Upper lobe of left lung (tissue), 6 donors: Measurements from ENCODE around the gene PSAT1. TPM values are rescaled to one million over a fixed set of nuclear protein-coding genes. Genes with fewer than 3 reads are reported as not detected.

ENCODE experiments used
- ATAC-seq, 2 donors: fragments of 200-7000 bp; cut with Tn5 transposase; one replicate each; pipeline ENCODE4 v1.9.1; 2022; ENCODE audit warnings: mild to moderate bottlenecking in 2 of 2, moderate library complexity in 2 of 2; ENCODE audit not compliant: low FRiP score in 2 of 2
- DNase-seq, 2 donors: peaks; one replicate each; pipeline ENCODE4 v3.0.0-alpha.2; 2019 to 2020
- H3K27ac ChIP-seq, 4 donors: fragments of 200-600 bp; sonication (generic); one replicate each; pipeline ENCODE4 v1.5.1; 2016 to 2019
- H3K27me3 ChIP-seq, 4 donors: fragments of 200-600 bp; sonication (generic); one replicate each; pipeline ENCODE4 v1.5.1; 2017 to 2019
- H3K36me3 ChIP-seq, 4 donors: fragments of 200-600 bp; sonication (generic); one replicate each; pipeline ENCODE4 v1.5.1; 2016 to 2019
- H3K4me1 ChIP-seq, 4 donors: fragments of 200-600 bp; sonication (generic); one replicate each; pipeline ENCODE4 v1.5.1; 2018 to 2019
- H3K4me3 ChIP-seq, 4 donors: fragments of 200-600 bp; sonication (generic); one replicate each; pipeline ENCODE4 v1.5.1; 2017 to 2019; ENCODE audit warnings: mild to moderate bottlenecking in 2 of 4, moderate library complexity in 1 of 4
- H3K9me3 ChIP-seq, 4 donors: fragments of 200-600 bp; sonication (generic); one replicate each; pipeline ENCODE4 v1.5.1; 2018 to 2019
- EP300 ChIP-seq, 4 donors: sonication (generic); formaldehyde crosslinking; IDR thresholded peaks; one replicate each; pipeline ENCODE4 v1.5.1; 2017; ENCODE audit warnings: antibody characterized with exemption in 4 of 4, control low read depth in 2 of 4
- POLR2A ChIP-seq, 4 donors: fragments of 450-650 bp; IDR thresholded peaks; one replicate each; pipeline ENCODE4 v1.5.1; 2016 to 2017; ENCODE audit warnings: antibody characterized with exemption in 4 of 4, mild to moderate bottlenecking in 2 of 4
- POLR2AphosphoS5 ChIP-seq, 2 donors: sonication (generic); formaldehyde crosslinking; IDR thresholded peaks; one replicate each; pipeline ENCODE4 v1.5.1; 2017; ENCODE audit warnings: antibody characterized with exemption in 2 of 2
- WGBS, 2 donors: methylation state at CpG; one replicate each; pipeline ENCODE4 v1.1.5; 2017 to 2018; 5-methylcytosine and 5-hydroxymethylcytosine counted together
- total RNA-seq, 6 donors: library from RNA; depleted of rRNA in 4 of 6; stranded (reverse); fragments of >200 nt in 4 of 6; gene quantifications; one replicate each; pipeline versions ENCODE4 v1.1.0 to v1.2.1, GENCODE V29; 2016 to 2021
- TF ChIP-seq, protein P1 (sequence below), 6 experiments: fragments of 450-650 bp in 4 of 6; fragments of 200-600 bp in 2 of 6; sonication (generic) in 2 of 6; IDR thresholded peaks; one replicate each; pipeline ENCODE4 v1.5.1; 2016 to 2019; ENCODE audit warnings: antibody characterized with exemption in 6 of 6
- donor health status: DM: no; HTN: no; CAD: no; lungs with moderate emphysema.
- donor health status: DM: no; HTN: yes; CAD: no; lungs with severe emphysema.

PSAT1 gene
- total RNA-seq, 6 donors from 2014 or later: 1.8 to 14.6 (median 6.4) TPM; not detected in 1

DNA sequence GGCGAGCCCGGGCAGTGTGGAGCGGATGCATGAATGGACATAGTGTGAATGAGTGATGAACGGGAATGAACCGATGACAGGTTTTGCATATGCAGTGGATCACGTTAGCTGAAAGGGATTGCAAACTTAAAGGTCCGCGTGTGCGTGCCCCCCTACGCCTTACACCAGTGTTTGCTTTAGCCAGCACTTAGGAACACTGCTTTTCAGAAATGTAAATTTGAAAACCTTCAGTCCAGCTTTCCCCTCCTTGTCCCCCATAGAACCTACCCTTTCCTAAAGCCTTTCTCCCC lies 692 bp downstream of the PSAT1 start:
- ATAC-seq: no peak
- peaks cover 22 to 30% (median 28%) of the 10 kb centered on the region in 4 donors for H3K4me1 ChIP-seq
- DNase-seq: no peak
- peak overlapping the region; percentile 30 to 62 (median 51) for H3K4me3 ChIP-seq
- no peaks in the 10 kb centered on the region for H3K9me3 ChIP-seq
- H3K36me3 ChIP-seq: no peaks in the 10 kb centered on the region
- TF ChIP-seq POLR2AphosphoS5 (IDR thresholded peaks at IDR 0.05): no peak
- TF ChIP-seq, protein P1, sequence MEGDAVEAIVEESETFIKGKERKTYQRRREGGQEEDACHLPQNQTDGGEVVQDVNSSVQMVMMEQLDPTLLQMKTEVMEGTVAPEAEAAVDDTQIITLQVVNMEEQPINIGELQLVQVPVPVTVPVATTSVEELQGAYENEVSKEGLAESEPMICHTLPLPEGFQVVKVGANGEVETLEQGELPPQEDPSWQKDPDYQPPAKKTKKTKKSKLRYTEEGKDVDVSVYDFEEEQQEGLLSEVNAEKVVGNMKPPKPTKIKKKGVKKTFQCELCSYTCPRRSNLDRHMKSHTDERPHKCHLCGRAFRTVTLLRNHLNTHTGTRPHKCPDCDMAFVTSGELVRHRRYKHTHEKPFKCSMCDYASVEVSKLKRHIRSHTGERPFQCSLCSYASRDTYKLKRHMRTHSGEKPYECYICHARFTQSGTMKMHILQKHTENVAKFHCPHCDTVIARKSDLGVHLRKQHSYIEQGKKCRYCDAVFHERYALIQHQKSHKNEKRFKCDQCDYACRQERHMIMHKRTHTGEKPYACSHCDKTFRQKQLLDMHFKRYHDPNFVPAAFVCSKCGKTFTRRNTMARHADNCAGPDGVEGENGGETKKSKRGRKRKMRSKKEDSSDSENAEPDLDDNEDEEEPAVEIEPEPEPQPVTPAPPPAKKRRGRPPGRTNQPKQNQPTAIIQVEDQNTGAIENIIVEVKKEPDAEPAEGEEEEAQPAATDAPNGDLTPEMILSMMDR (IDR thresholded peaks at IDR 0.05): no peak
- TF ChIP-seq EP300 (IDR thresholded peaks at IDR 0.05): no peak
- TF ChIP-seq POLR2A (IDR thresholded peaks at IDR 0.05): no peak
- H3K27ac ChIP-seq: no peak overlapping the region
- 0 to 2% methylated on average over 10 of the region's 10 CpGs for WGBS, 2 donors
- peaks cover 0 to 13% (median 1%) of the 10 kb centered on the region in 4 donors for H3K27me3 ChIP-seq

DNA sequence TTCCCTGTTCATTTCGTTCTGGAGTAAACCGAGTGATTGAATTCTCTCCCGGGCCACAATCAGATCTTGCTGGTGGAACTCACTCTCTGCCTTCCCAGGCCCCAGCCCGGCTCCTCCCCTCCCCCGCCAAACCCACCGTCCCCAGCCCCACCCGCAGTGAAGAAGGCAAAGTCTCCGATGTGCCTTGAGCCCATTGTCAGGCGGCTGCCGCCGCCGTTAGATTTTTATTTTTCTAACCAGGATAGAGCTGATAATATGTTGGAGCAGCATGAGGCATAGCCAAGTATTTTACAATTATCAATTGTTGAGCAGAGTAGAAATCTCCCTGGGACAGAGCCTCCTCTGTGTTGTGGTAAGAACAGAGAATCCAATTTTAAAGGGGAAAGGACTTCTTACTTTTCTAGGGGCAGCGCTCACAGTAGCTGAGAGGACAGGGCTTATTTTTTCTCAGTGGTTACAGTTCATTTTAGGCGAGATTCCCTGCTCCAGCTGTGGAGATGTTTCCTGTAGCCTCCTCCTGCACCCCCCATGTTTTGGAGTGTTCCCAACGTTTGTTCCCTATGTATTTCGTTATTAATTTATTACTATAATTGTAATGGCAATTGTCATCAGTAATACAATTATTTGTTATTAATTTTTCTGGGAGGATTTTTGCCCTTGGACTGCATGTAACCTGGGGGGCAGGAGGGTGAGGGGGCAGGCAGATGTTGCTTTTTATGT lies 1.3 kb downstream of the PSAT1 start:
- Histone ChIP-seq H3K27ac (no peak overlapping the region), H3K4me1 (peaks cover 22 to 30% (median 27%) of the 10 kb centered on the region in 4 donors), H3K36me3 (no peaks in the 10 kb centered on the region), H3K27me3 (peaks cover 0 to 13% (median 1%) of the 10 kb centered on the region in 4 donors), H3K9me3 (no peaks in the 10 kb centered on the region), H3K4me3 (peak overlapping the region in 3 of 4 donors; percentile 43 to 62 (median 59))
- TF ChIP-seq, protein P1 (IDR thresholded peaks at IDR 0.05): no peak
- TF ChIP-seq POLR2A (IDR thresholded peaks at IDR 0.05) (no peak), EP300 (IDR thresholded peaks at IDR 0.05) (no peak), POLR2AphosphoS5 (IDR thresholded peaks at IDR 0.05) (no peak)
- ATAC-seq: no peak
- 8 to 12% methylated on average over 16 of the region's 16 CpGs for WGBS, 2 donors
- DNase-seq: no peak

DNA sequence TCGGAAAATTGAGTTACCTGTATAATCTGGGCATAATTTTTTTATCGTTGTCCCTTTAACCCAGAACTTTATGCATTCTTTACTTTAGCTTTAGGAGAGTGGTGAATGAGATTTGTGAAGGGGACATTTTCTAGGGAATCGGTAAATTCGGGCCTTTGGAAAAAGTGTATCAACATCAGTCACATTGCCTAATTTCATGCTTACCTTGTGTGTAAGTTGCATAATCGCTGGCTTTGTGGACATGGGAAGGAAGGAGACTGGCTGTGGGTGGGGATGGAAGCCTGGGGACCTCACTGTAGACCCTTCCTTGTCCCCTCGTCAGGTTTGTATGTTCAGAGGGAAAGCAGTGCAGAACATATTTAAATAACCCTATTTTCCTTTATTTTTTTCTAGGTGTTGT lies 3.3 kb downstream of the PSAT1 start:
- ATAC-seq (no peak), DNase-seq (no peak)
- Histone ChIP-seq H3K36me3 (no peaks in the 10 kb centered on the region), H3K27me3 (peaks cover 0 to 13% (median 1%) of the 10 kb centered on the region in 4 donors), H3K4me3 (no peak overlapping the region), H3K4me1 (peaks cover 22 to 30% (median 27%) of the 10 kb centered on the region in 4 donors), H3K27ac (no peak overlapping the region), H3K9me3 (no peaks in the 10 kb centered on the region)
- TF ChIP-seq POLR2AphosphoS5 (IDR thresholded peaks at IDR 0.05): no peak
- TF ChIP-seq, protein P1 (IDR thresholded peaks at IDR 0.05): no peak
- no peak for TF ChIP-seq POLR2A (IDR thresholded peaks at IDR 0.05)
- TF ChIP-seq EP300 (IDR thresholded peaks at IDR 0.05): no peak
- WGBS, 2 donors: 89 to 96% methylated on average over 6 of the region's 6 CpGs

DNA sequence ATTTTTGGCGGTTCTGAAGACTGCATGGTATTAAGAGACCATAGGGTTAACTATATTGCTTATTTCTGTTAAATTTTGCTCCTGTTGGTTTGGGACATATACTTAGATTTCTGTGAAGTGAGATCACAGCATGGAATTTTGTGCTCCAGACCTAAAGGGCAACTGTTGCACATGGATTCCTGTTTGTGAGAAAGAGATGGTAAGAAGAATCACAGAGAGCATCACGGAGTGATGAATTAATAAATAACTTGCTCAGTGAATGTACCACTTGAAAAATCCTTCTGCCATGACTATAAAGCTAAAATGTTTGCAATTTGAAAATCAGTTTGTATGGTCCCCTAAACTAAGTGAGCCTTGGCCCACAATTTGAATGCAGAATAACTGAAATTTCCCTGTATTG lies 4.5 kb downstream of the PSAT1 start:
- Histone ChIP-seq H3K27ac (no peak overlapping the region), H3K4me3 (no peak overlapping the region), H3K9me3 (no peaks in the 10 kb centered on the region), H3K4me1 (peaks cover 17 to 24% (median 19%) of the 10 kb centered on the region in 4 donors), H3K36me3 (no peaks in the 10 kb centered on the region), H3K27me3 (peaks cover 0 to 13% (median 1%) of the 10 kb centered on the region in 4 donors)
- no peak for TF ChIP-seq EP300 (IDR thresholded peaks at IDR 0.05)
- no peak for TF ChIP-seq POLR2AphosphoS5 (IDR thresholded peaks at IDR 0.05)
- TF ChIP-seq, protein P1 (IDR thresholded peaks at IDR 0.05): no peak
- TF ChIP-seq POLR2A (IDR thresholded peaks at IDR 0.05): no peak
- ATAC-seq (no peak), DNase-seq (no peak)
- WGBS, 2 donors: 95% methylated on average over 2 of the region's 2 CpGs
